Liver (tissue), 9 donors: ENCODE results near the gene TPRG1L. TPM values are rescaled to one million over a fixed set of nuclear protein-coding genes. Genes with fewer than 3 reads are reported as not detected.

Experiments used
- DNase-seq: peaks from one replicate; pipeline ENCODE4 v3.0.0-alpha.2; 2017; ENCODE audit warnings: low spot score
- H3K27ac ChIP-seq, 2 donors: one replicate each; pipeline ENCODE4 v1.7.0; 2013; ENCODE audit warnings: inconsistent platforms in 2 of 2, low read length in 2 of 2, control low read depth in 1 of 2, low read depth in 1 of 2, mild to moderate bottlenecking in 1 of 2
- H3K27me3 ChIP-seq, 4 donors: one replicate each; pipeline versions ENCODE4 v1.6.1 to v1.7.0; 2013; ENCODE audit warnings: low read length in 3 of 4, inconsistent platforms in 1 of 4, mild to moderate bottlenecking in 1 of 4, moderate library complexity in 1 of 4; ENCODE audit not compliant: control insufficient read depth in 4 of 4, insufficient read depth in 4 of 4
- H3K36me3 ChIP-seq, 4 donors: one replicate each; pipeline versions ENCODE4 v1.6.1 to v1.7.0; 2013; ENCODE audit warnings: low read length in 3 of 4, mild to moderate bottlenecking in 3 of 4, low read depth in 1 of 4, moderate library complexity in 1 of 4; ENCODE audit not compliant: control insufficient read depth in 4 of 4, insufficient read depth in 3 of 4
- H3K4me1 ChIP-seq, 4 donors: one replicate each; pipeline versions ENCODE4 v1.6.1 to v1.7.0; 2013; ENCODE audit warnings: low read length in 3 of 4, mild to moderate bottlenecking in 3 of 4, moderate library complexity in 1 of 4; ENCODE audit not compliant: control insufficient read depth in 4 of 4, insufficient read depth in 4 of 4
- H3K4me3 ChIP-seq, 3 donors: one replicate each; pipeline versions ENCODE4 v1.6.1 to v1.7.0; 2013; ENCODE audit warnings: low read length in 3 of 3, control low read depth in 1 of 3, low read depth in 1 of 3, mild to moderate bottlenecking in 1 of 3
- H3K9ac ChIP-seq, 2 donors: one replicate each; pipeline ENCODE4 v1.7.0; 2013; ENCODE audit warnings: low read length in 2 of 2, mild to moderate bottlenecking in 2 of 2, moderate library complexity in 2 of 2, control low read depth in 1 of 2, low read depth in 1 of 2
- H3K9me3 ChIP-seq, 4 donors: one replicate each; pipeline versions ENCODE4 v1.6.1 to v1.7.0; 2013; ENCODE audit warnings: low read length in 3 of 4; ENCODE audit not compliant: control insufficient read depth in 4 of 4
- ATF3 ChIP-seq: IDR thresholded peaks from 2 replicates; pipeline ENCODE4 v1.6.1; 2016; ENCODE audit warnings: antibody characterized with exemption
- EGR1 ChIP-seq, 2 donors: IDR thresholded peaks; 2 replicates each; pipeline ENCODE4 v1.6.1; 2016 to 2018; ENCODE audit warnings: antibody characterized with exemption in 2 of 2, low read depth in 2 of 2
- FOXA2 ChIP-seq: IDR thresholded peaks from 2 replicates; pipeline ENCODE4 v1.6.1; 2016; ENCODE audit warnings: antibody characterized with exemption
- HNF4A ChIP-seq, 2 donors: conservative IDR thresholded peaks; 2 replicates each; pipeline ENCODE4 v1.6.1; 2016; ENCODE audit warnings: antibody characterized with exemption in 2 of 2, mild to moderate bottlenecking in 2 of 2
- HNF4G ChIP-seq: IDR thresholded peaks from 2 replicates; pipeline ENCODE4 v1.6.1; 2016; ENCODE audit warnings: antibody characterized with exemption
- JUND ChIP-seq, 2 donors: IDR thresholded peaks; 2 replicates each; pipeline ENCODE4 v1.6.1; 2016; ENCODE audit warnings: antibody characterized with exemption in 2 of 2
- NR2F2 ChIP-seq: IDR thresholded peaks from 2 replicates; pipeline ENCODE4 v1.6.1; 2016; ENCODE audit warnings: antibody characterized with exemption
- RAD21 ChIP-seq, 2 donors: IDR thresholded peaks; 2 replicates each; pipeline ENCODE4 v1.6.1; 2016; ENCODE audit warnings: antibody characterized with exemption in 2 of 2, mild to moderate bottlenecking in 2 of 2
- RXRA ChIP-seq, 2 donors: IDR thresholded peaks; 2 replicates each; pipeline ENCODE4 v1.6.1; 2017 to 2018; ENCODE audit warnings: antibody characterized with exemption in 2 of 2, mild to moderate bottlenecking in 1 of 2
- SP1 ChIP-seq: IDR thresholded peaks from 2 replicates; pipeline ENCODE4 v1.6.1; 2018; ENCODE audit warnings: antibody characterized with exemption, mild to moderate bottlenecking
- TAF1 ChIP-seq: conservative IDR thresholded peaks from 2 replicates; pipeline ENCODE4 v1.6.1; 2016; ENCODE audit warnings: antibody characterized with exemption, mild to moderate bottlenecking
- YY1 ChIP-seq: IDR thresholded peaks from 2 replicates; pipeline ENCODE4 v1.6.1; 2016; ENCODE audit warnings: antibody characterized with exemption, mild to moderate bottlenecking
- ZBTB33 ChIP-seq: IDR thresholded peaks from 2 replicates; pipeline ENCODE4 v1.6.1; 2016; ENCODE audit warnings: antibody characterized with exemption
- WGBS: extraction: QIAGEN DNeasy Blood & Tissue Kit; methylation state at CpG from one replicate; pipeline ENCODE4 v1.1.7; 2013; 5-methylcytosine and 5-hydroxymethylcytosine counted together
- polyA plus RNA-seq, 2 donors: library from polyadenylated mRNA; stranded (reverse) in 1 of 2; unstranded in 1 of 2; fragments of 200-250 nt in 1 of 2; fragments of >200 nt in 1 of 2; fragmentation: Nextera tagmentation in 1 of 2; extraction: Ambion mirVana in 1 of 2; gene quantifications; one replicate each; pipeline versions ENCODE4 v1.2.1 to v1.2.3, GENCODE V29; 2013 to 2015
- total RNA-seq, 2 donors: library from RNA; depleted of rRNA; stranded (reverse); fragments of >200 nt; gene quantifications; one replicate each; pipeline ENCODE4 v1.2.3, GENCODE V29; 2014
- TF ChIP-seq, protein P1 (sequence below): fragments of 150-350 bp; IDR thresholded peaks from 2 replicates; pipeline ENCODE4 v1.5.1; 2017; ENCODE audit warnings: improper control_type of control experiment, low read depth, low read length; ENCODE audit not compliant: missing input control
- TF ChIP-seq, protein P2 (sequence below): IDR thresholded peaks from 2 replicates; pipeline ENCODE4 v1.6.1; 2016; ENCODE audit warnings: antibody characterized with exemption, mild to moderate bottlenecking
- TF ChIP-seq, protein P3 (sequence below): IDR thresholded peaks from 2 replicates; pipeline ENCODE4 v1.6.1; 2016; ENCODE audit warnings: antibody characterized with exemption
- donor health status: healthy.
- donor health status: healthy.
- donor health status: healthy.
- donor health status: healthy.
- donor health status: healthy.

Gene TPRG1L
- total and polyA plus RNA-seq, 4 donors = 29.3 to 51.0 (median 43.9) TPM

- H3K4me1 ChIP-seq = no peaks in the 10 kb centered on the region
These were observed 37.6 kb upstream of the TPRG1L start for GRCh38 chr1:3586986-3587759.

More at GRCh38 chr1:3586986-3587759, 37.6 kb upstream of the TPRG1L start:
- H3K36me3 ChIP-seq = no peaks in the 10 kb centered on the region
- H3K27me3 ChIP-seq = no peaks in the 10 kb centered on the region
- no peak overlapping the region for H3K4me3 ChIP-seq
- no peak overlapping the region for H3K27ac ChIP-seq
- WGBS = 68% methylated on average over 24 of the region's 24 CpGs
- no peak for DNase-seq
- no peak overlapping the region for H3K9ac ChIP-seq
- TF ChIP-seq RAD21 (IDR thresholded peaks at IDR 0.05) (no peak), YY1 (no peak), TAF1 (no peak), HNF4A (conservative IDR thresholded peaks at IDR 0.05) (no peak), ATF3 (no peak), ZBTB33 (no peak), EGR1 (IDR thresholded peaks at IDR 0.05; ENCODE audit: low read depth in 2 of 2) (no peak), RXRA (IDR thresholded peaks at IDR 0.05) (no peak), FOXA2 (no peak), NR2F2 (no peak), SP1 (no peak), JUND (IDR thresholded peaks at IDR 0.05) (no peak), HNF4G (no peak)
- TF ChIP-seq, protein P1, sequence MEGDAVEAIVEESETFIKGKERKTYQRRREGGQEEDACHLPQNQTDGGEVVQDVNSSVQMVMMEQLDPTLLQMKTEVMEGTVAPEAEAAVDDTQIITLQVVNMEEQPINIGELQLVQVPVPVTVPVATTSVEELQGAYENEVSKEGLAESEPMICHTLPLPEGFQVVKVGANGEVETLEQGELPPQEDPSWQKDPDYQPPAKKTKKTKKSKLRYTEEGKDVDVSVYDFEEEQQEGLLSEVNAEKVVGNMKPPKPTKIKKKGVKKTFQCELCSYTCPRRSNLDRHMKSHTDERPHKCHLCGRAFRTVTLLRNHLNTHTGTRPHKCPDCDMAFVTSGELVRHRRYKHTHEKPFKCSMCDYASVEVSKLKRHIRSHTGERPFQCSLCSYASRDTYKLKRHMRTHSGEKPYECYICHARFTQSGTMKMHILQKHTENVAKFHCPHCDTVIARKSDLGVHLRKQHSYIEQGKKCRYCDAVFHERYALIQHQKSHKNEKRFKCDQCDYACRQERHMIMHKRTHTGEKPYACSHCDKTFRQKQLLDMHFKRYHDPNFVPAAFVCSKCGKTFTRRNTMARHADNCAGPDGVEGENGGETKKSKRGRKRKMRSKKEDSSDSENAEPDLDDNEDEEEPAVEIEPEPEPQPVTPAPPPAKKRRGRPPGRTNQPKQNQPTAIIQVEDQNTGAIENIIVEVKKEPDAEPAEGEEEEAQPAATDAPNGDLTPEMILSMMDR = no peak
- TF ChIP-seq, protein P2, sequence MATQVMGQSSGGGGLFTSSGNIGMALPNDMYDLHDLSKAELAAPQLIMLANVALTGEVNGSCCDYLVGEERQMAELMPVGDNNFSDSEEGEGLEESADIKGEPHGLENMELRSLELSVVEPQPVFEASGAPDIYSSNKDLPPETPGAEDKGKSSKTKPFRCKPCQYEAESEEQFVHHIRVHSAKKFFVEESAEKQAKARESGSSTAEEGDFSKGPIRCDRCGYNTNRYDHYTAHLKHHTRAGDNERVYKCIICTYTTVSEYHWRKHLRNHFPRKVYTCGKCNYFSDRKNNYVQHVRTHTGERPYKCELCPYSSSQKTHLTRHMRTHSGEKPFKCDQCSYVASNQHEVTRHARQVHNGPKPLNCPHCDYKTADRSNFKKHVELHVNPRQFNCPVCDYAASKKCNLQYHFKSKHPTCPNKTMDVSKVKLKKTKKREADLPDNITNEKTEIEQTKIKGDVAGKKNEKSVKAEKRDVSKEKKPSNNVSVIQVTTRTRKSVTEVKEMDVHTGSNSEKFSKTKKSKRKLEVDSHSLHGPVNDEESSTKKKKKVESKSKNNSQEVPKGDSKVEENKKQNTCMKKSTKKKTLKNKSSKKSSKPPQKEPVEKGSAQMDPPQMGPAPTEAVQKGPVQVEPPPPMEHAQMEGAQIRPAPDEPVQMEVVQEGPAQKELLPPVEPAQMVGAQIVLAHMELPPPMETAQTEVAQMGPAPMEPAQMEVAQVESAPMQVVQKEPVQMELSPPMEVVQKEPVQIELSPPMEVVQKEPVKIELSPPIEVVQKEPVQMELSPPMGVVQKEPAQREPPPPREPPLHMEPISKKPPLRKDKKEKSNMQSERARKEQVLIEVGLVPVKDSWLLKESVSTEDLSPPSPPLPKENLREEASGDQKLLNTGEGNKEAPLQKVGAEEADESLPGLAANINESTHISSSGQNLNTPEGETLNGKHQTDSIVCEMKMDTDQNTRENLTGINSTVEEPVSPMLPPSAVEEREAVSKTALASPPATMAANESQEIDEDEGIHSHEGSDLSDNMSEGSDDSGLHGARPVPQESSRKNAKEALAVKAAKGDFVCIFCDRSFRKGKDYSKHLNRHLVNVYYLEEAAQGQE = no peak
- TF ChIP-seq, protein P3, sequence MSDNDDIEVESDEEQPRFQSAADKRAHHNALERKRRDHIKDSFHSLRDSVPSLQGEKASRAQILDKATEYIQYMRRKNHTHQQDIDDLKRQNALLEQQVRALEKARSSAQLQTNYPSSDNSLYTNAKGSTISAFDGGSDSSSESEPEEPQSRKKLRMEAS = no peak
- no peaks in the 10 kb centered on the region for H3K9me3 ChIP-seq
